A549 (cell line): ENCODE measurements around the gene RABGAP1L. TPM values are rescaled to one million over a fixed set of nuclear protein-coding genes. Genes with fewer than 3 reads are reported as not detected.
A peak's percentile ranks its signal among the peaks of the same experiment; 100 is the strongest.

ENCODE experiments used
- BHLHE40 ChIP-seq: IDR thresholded peaks from 2 replicates; pipeline ENCODE4 v1.6.1; 2012; ENCODE audit warnings: low read depth, low read length, inconsistent platforms
- CBX2 ChIP-seq: fragments of 200-600 bp; sonication (generic); IDR thresholded peaks from 2 replicates; pipeline ENCODE4 v1.6.1; 2016; ENCODE audit warnings: low read depth, mild to moderate bottlenecking, borderline replicate concordance
- CBX8 ChIP-seq: fragments of 200-600 bp; sonication (generic); IDR thresholded peaks from 2 replicates; pipeline ENCODE4 v1.6.1; 2016
- CEBPB ChIP-seq, 2 experiments: fragments of >200 bp in 1 of 2; sonication (Bioruptor Twin) in 1 of 2; formaldehyde crosslinking in 1 of 2; IDR thresholded peaks; 2 replicates each; pipeline ENCODE4 v1.6.1; 2012 to 2016
- CHD4 ChIP-seq: fragments of 200-600 bp; sonication (generic); IDR thresholded peaks from 2 replicates; pipeline ENCODE4 v1.6.1; 2016; ENCODE audit warnings: antibody characterized with exemption, mild to moderate bottlenecking, borderline replicate concordance
- EHF ChIP-seq: fragments of 250-450 bp; sonication (Bioruptor Pico); IDR thresholded peaks from 2 replicates; pipeline ENCODE4 v1.5.0; 2020; ENCODE audit warnings: mild to moderate bottlenecking
- EP300 ChIP-seq, 2 experiments: fragments of >200 bp; sonication (Bioruptor Twin); formaldehyde crosslinking; IDR thresholded peaks; 2 replicates in 1 of 2; 3 replicates in 1 of 2; pipeline ENCODE4 v1.6.1; 2016 to 2017
- FOSB ChIP-seq: fragments of 250-450 bp; sonication (Bioruptor Pico); IDR thresholded peaks from 2 replicates; pipeline ENCODE4 v1.5.0; 2020; ENCODE audit warnings: mild to moderate bottlenecking, moderate library complexity
- FOSL2 ChIP-seq, 2 experiments: fragments of 450-650 bp in 1 of 2; fragments of >200 bp in 1 of 2; sonication (Bioruptor Twin) in 1 of 2; formaldehyde crosslinking; IDR thresholded peaks; 2 replicates each; pipeline versions ENCODE4 v1.5.0 to v1.6.1; 2016 to 2020; ENCODE audit warnings: mild to moderate bottlenecking in 1 of 2, moderate library complexity in 1 of 2
- FOXS1 ChIP-seq: fragments of 250-450 bp; sonication (Bioruptor Pico); IDR thresholded peaks from 2 replicates; pipeline ENCODE4 v1.5.0; 2020; ENCODE audit warnings: mild to moderate bottlenecking, moderate library complexity
- HEYL ChIP-seq: fragments of 250-450 bp; sonication (Bioruptor Pico); IDR thresholded peaks from 2 replicates; pipeline ENCODE4 v1.8.0; 2021; ENCODE audit warnings: mild to moderate bottlenecking, moderate library complexity
- KDM1A ChIP-seq: fragments of 200-600 bp; sonication (generic); IDR thresholded peaks from 2 replicates; pipeline ENCODE4 v1.6.1; 2016; ENCODE audit warnings: low read depth, mild to moderate bottlenecking
- KDM5A ChIP-seq: fragments of 200-600 bp; sonication (generic); IDR thresholded peaks from 2 replicates; pipeline ENCODE4 v1.6.1; 2016; ENCODE audit warnings: antibody characterized with exemption, mild to moderate bottlenecking
- NFE2L2 ChIP-seq: fragments of 150-350 bp; conservative IDR thresholded peaks from 2 replicates; pipeline ENCODE4 v1.6.1; 2014; ENCODE audit warnings: low read length
- NR3C1 ChIP-seq: fragments of >200 bp; sonication (Bioruptor Twin); formaldehyde crosslinking; IDR thresholded peaks from 3 replicates; pipeline ENCODE4 v1.6.1; 2017
- PHF8 ChIP-seq: fragments of 200-600 bp; sonication (generic); IDR thresholded peaks from 2 replicates; pipeline ENCODE4 v1.6.1; 2016; ENCODE audit warnings: low read depth, mild to moderate bottlenecking, antibody characterized with exemption, moderate library complexity, borderline replicate concordance
- POLR2A ChIP-seq: IDR thresholded peaks from 2 replicates; pipeline ENCODE4 v1.6.1; 2012; ENCODE audit warnings: mild to moderate bottlenecking, low read length
- POLR2AphosphoS2 ChIP-seq: conservative IDR thresholded peaks from 2 replicates; pipeline ENCODE4 v1.6.1; 2012; ENCODE audit warnings: low read length, improper control_type of control experiment, inconsistent platforms
- RAD21 ChIP-seq, 2 experiments: fragments of >200 bp in 1 of 2; sonication (Bioruptor Twin) in 1 of 2; formaldehyde crosslinking in 1 of 2; IDR thresholded peaks in 1 of 2; conservative IDR thresholded peaks in 1 of 2; 2 replicates in 1 of 2; 3 replicates in 1 of 2; pipeline ENCODE4 v1.6.1; 2012 to 2018; ENCODE audit warnings: inconsistent platforms in 1 of 2
- RFX5 ChIP-seq: fragments of 450-650 bp; IDR thresholded peaks from 2 replicates; pipeline ENCODE4 v1.7.1; 2014; ENCODE audit warnings: antibody characterized with exemption, mild to moderate bottlenecking, moderate library complexity
- SMC3 ChIP-seq: fragments of >200 bp; sonication (Bioruptor Twin); formaldehyde crosslinking; IDR thresholded peaks from 3 replicates; pipeline ENCODE4 v1.6.1; 2018; ENCODE audit warnings: inconsistent platforms
- SREBF2 ChIP-seq: fragments of 450-650 bp; IDR thresholded peaks from 2 replicates; pipeline ENCODE4 v1.6.1; 2014; ENCODE audit warnings: mild to moderate bottlenecking, moderate library complexity
- TP53 ChIP-seq: fragments of 250-450 bp; sonication (Bioruptor Pico); IDR thresholded peaks from 2 replicates; pipeline ENCODE4 v1.5.0; 2021; ENCODE audit warnings: mild to moderate bottlenecking, moderate library complexity
- ZFP36 ChIP-seq: fragments of 450-650 bp; IDR thresholded peaks from 2 replicates; pipeline ENCODE4 v1.6.1; 2014; ENCODE audit warnings: borderline replicate concordance; ENCODE audit not compliant: partially characterized antibody
- ZSCAN20 ChIP-seq: fragments of 250-450 bp; sonication (Bioruptor Pico); IDR thresholded peaks from 2 replicates; pipeline ENCODE4 v1.8.0; 2022; ENCODE audit warnings: mild to moderate bottlenecking, moderate library complexity
- polyA plus RNA-seq, 4 experiments: library from polyadenylated mRNA; depleted of rRNA in 3 of 4; stranded (reverse); fragments of >200 nt; fragmentation: RNase III in 1 of 4; extraction: RNeasy Plus Mini Kit Qiagen cat#74134 plus additional on column Dnase treatment in 1 of 4; gene quantifications; 2 replicates in 3 of 4; 3 replicates in 1 of 4; pipeline ENCODE4 v1.2.3, GENCODE V29; 2011 to 2017
- TF ChIP-seq, protein P1 (sequence below): fragments of 250-450 bp; sonication (Bioruptor Pico); IDR thresholded peaks from 2 replicates; pipeline ENCODE4 v1.5.0; 2021; ENCODE audit warnings: mild to moderate bottlenecking, moderate library complexity, borderline replicate concordance
- TF ChIP-seq, protein P2 (sequence below): fragments of >200 bp; sonication (Bioruptor Twin); formaldehyde crosslinking; IDR thresholded peaks from 2 replicates; pipeline ENCODE4 v1.6.1; 2016
- TF ChIP-seq, protein P3 (sequence below): fragments of 200-600 bp; sonication (generic); IDR thresholded peaks from 2 replicates; pipeline ENCODE4 v1.6.1; 2016; ENCODE audit warnings: antibody characterized with exemption, mild to moderate bottlenecking, moderate library complexity

Gene RABGAP1L
- polyA plus RNA-seq, 2 of the 4 experiments (the other 2 are of a cell fraction) = 8.2 to 18.6 TPM

DNA sequence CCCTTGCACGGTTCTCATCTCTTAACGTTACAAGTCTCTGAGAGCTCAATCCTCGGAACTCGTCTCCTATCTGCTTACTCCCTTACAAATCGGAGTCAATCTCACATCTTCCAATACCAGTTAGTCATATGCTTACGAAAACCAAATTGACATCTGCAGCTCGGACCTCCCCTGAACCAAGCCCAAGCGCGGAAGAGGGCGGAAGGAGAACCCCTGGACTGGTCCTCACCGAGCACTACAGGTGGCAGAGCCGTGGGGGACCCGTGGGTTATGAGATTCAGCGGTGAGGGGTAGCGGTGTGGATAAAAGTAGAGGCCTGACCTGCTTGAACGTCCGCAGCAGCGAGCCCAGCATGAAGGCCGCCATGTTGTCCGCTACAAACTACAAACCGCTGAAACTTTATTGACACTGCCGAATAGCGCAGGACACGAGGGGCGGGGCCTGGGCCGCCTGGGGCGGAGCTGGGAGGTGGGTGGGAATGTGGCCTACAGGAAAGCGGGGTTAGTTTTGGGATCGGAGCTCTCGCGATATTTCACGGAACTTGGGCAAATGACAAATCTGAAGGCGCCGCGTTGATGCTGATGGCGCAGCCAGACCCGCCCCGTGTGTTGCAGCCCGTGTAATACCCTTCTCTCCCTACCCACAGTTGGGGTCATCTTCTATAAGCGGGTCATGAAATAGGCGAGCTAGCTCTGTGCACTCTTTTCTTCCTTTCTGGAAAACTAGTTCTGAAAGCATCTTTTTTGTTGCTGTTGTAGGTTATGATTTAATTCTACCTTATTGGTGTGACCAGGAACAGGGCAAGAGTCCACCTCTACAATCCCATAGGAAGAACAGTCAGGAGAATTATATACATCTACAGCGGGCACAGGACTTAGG is 864.0 kb downstream of the RABGAP1L start, which contains the start of gene MRPS14 (continued):
- TF ChIP-seq CBX2 = no peak
- no peak for TF ChIP-seq KDM1A
- no peak for TF ChIP-seq ZFP36
- TF ChIP-seq, protein P1, sequence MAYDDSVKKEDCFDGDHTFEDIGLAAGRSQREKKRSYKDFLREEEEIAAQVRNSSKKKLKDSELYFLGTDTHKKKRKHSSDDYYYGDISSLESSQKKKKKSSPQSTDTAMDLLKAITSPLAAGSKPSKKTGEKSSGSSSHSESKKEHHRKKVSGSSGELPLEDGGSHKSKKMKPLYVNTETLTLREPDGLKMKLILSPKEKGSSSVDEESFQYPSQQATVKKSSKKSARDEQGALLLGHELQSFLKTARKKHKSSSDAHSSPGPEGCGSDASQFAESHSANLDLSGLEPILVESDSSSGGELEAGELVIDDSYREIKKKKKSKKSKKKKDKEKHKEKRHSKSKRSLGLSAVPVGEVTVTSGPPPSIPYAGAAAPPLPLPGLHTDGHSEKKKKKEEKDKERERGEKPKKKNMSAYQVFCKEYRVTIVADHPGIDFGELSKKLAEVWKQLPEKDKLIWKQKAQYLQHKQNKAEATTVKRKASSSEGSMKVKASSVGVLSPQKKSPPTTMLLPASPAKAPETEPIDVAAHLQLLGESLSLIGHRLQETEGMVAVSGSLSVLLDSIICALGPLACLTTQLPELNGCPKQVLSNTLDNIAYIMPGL (CRISPR knock-in tag) = peak; percentile 35; the same call in 1 of the 2 replicates
- no peak for TF ChIP-seq ZSCAN20
- TF ChIP-seq CBX8 = no peak
- no peak for TF ChIP-seq HEYL
- TF ChIP-seq, protein P2, sequence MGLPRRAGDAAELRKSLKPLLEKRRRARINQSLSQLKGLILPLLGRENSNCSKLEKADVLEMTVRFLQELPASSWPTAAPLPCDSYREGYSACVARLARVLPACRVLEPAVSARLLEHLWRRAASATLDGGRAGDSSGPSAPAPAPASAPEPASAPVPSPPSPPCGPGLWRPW = no peak
- no peak for TF ChIP-seq BHLHE40
- no peak for TF ChIP-seq NFE2L2
- 0 out of 2 replicates have a peak, but pooled peaks have one; percentile 34 for TF ChIP-seq RFX5
- TF ChIP-seq SMC3 = no peak
- TF ChIP-seq FOSB = no peak
- TF ChIP-seq TP53 (CRISPR knock-in tag) = no peak
- peak; percentile 70 for TF ChIP-seq POLR2A
- no peak for TF ChIP-seq POLR2AphosphoS2
- no peak for TF ChIP-seq SREBF2
- TF ChIP-seq FOXS1 (CRISPR knock-in tag) = no peak
- no peak for TF ChIP-seq EP300 (IDR thresholded peaks at IDR 0.05)
- TF ChIP-seq, protein P3, sequence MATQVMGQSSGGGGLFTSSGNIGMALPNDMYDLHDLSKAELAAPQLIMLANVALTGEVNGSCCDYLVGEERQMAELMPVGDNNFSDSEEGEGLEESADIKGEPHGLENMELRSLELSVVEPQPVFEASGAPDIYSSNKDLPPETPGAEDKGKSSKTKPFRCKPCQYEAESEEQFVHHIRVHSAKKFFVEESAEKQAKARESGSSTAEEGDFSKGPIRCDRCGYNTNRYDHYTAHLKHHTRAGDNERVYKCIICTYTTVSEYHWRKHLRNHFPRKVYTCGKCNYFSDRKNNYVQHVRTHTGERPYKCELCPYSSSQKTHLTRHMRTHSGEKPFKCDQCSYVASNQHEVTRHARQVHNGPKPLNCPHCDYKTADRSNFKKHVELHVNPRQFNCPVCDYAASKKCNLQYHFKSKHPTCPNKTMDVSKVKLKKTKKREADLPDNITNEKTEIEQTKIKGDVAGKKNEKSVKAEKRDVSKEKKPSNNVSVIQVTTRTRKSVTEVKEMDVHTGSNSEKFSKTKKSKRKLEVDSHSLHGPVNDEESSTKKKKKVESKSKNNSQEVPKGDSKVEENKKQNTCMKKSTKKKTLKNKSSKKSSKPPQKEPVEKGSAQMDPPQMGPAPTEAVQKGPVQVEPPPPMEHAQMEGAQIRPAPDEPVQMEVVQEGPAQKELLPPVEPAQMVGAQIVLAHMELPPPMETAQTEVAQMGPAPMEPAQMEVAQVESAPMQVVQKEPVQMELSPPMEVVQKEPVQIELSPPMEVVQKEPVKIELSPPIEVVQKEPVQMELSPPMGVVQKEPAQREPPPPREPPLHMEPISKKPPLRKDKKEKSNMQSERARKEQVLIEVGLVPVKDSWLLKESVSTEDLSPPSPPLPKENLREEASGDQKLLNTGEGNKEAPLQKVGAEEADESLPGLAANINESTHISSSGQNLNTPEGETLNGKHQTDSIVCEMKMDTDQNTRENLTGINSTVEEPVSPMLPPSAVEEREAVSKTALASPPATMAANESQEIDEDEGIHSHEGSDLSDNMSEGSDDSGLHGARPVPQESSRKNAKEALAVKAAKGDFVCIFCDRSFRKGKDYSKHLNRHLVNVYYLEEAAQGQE = peak; percentile 68
- no peak for TF ChIP-seq CHD4
- no peak for TF ChIP-seq RAD21 (conservative IDR thresholded peaks at IDR 0.05 in 1 of 2, IDR thresholded peaks at IDR 0.05 in 1 of 2)
- TF ChIP-seq FOSL2 (IDR thresholded peaks at IDR 0.05) = no peak
- TF ChIP-seq FOSL2 (CRISPR knock-in tag; IDR thresholded peaks at IDR 0.05) = no peak
- no peak for TF ChIP-seq NR3C1
- peak; percentile 72; the same call in 1 of the 2 replicates for TF ChIP-seq PHF8
- no peak for TF ChIP-seq EHF (CRISPR knock-in tag)
- TF ChIP-seq KDM5A = peak; percentile 98
- TF ChIP-seq CEBPB (IDR thresholded peaks at IDR 0.05) = no peak
- TF ChIP-seq, all 56 proteins: peak for 14
